ENCODE data around the gene POU6F2. TPM values are rescaled to one million over a fixed set of nuclear protein-coding genes. Genes with fewer than 3 reads are reported as not detected.

Gene POU6F2
- total and polyA plus RNA-seq, 9 of the 15 experiments (the other 6 are each of a cell fraction or from before 2014, with no cell fraction given), result 0.29 to 1.5 (median 0.96) TPM

DNA sequence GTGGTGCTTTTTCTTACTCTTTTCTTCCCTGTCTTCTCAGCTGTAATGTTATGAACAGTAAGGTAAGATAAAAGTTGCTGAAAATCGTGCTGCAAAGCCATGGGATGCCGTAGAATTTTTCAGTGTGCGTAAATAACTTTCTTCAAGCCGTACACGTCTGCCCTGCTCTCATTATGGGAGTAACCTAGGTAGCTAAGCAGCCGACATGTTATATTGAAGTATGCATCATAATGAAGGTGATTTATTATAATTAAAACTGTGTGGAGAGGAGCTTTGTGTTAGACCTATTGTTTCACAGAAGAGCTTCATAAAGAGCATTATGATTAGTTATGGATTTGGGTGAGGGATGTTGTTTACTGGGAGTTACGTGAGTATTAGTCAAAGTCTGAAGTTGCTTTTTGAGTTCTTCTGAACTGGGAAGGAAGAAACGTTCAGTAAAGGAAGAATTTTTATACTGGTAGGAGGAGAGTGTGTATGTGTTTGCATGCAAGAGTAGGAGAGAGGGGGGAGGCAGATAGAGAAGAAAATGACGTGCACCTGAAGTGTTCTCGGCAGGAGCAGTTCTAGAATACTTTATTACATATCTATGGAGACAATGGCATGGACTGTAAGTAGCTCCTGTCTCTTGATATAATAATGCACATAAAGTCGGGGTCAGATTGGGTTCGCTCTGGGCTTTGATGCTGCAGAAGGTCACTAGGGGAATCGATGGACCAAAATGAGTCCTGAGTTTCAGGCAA, 56.3 kb downstream of the POU6F2 start (continued):
- no peak for TF ChIP-seq AFF1 (IDR thresholded peaks at IDR 0.05; ENCODE audit: low read depth in 1 of 2, partially characterized antibody in 2 of 2)
- TF ChIP-seq ZNF695 (CRISPR knock-in tag; IDR thresholded peaks at IDR 0.05), result no peak
- no peak for TF ChIP-seq ZNF589 (CRISPR knock-in tag; IDR thresholded peaks at IDR 0.05; ENCODE audit: low read depth)
- no peak for TF ChIP-seq POLR2B (IDR thresholded peaks at IDR 0.05; ENCODE audit: low read depth, partially characterized antibody)
- TF ChIP-seq PYGO2 (tag; IDR thresholded peaks at IDR 0.05), result no peak
- TF ChIP-seq, protein P1, sequence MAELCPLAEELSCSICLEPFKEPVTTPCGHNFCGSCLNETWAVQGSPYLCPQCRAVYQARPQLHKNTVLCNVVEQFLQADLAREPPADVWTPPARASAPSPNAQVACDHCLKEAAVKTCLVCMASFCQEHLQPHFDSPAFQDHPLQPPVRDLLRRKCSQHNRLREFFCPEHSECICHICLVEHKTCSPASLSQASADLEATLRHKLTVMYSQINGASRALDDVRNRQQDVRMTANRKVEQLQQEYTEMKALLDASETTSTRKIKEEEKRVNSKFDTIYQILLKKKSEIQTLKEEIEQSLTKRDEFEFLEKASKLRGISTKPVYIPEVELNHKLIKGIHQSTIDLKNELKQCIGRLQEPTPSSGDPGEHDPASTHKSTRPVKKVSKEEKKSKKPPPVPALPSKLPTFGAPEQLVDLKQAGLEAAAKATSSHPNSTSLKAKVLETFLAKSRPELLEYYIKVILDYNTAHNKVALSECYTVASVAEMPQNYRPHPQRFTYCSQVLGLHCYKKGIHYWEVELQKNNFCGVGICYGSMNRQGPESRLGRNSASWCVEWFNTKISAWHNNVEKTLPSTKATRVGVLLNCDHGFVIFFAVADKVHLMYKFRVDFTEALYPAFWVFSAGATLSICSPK (IDR thresholded peaks at IDR 0.05; ENCODE audit: borderline replicate concordance), result no peak
- TF ChIP-seq CBX1 (IDR thresholded peaks at IDR 0.05; ENCODE audit: low read depth), result no peak
- TF ChIP-seq, protein P2, sequence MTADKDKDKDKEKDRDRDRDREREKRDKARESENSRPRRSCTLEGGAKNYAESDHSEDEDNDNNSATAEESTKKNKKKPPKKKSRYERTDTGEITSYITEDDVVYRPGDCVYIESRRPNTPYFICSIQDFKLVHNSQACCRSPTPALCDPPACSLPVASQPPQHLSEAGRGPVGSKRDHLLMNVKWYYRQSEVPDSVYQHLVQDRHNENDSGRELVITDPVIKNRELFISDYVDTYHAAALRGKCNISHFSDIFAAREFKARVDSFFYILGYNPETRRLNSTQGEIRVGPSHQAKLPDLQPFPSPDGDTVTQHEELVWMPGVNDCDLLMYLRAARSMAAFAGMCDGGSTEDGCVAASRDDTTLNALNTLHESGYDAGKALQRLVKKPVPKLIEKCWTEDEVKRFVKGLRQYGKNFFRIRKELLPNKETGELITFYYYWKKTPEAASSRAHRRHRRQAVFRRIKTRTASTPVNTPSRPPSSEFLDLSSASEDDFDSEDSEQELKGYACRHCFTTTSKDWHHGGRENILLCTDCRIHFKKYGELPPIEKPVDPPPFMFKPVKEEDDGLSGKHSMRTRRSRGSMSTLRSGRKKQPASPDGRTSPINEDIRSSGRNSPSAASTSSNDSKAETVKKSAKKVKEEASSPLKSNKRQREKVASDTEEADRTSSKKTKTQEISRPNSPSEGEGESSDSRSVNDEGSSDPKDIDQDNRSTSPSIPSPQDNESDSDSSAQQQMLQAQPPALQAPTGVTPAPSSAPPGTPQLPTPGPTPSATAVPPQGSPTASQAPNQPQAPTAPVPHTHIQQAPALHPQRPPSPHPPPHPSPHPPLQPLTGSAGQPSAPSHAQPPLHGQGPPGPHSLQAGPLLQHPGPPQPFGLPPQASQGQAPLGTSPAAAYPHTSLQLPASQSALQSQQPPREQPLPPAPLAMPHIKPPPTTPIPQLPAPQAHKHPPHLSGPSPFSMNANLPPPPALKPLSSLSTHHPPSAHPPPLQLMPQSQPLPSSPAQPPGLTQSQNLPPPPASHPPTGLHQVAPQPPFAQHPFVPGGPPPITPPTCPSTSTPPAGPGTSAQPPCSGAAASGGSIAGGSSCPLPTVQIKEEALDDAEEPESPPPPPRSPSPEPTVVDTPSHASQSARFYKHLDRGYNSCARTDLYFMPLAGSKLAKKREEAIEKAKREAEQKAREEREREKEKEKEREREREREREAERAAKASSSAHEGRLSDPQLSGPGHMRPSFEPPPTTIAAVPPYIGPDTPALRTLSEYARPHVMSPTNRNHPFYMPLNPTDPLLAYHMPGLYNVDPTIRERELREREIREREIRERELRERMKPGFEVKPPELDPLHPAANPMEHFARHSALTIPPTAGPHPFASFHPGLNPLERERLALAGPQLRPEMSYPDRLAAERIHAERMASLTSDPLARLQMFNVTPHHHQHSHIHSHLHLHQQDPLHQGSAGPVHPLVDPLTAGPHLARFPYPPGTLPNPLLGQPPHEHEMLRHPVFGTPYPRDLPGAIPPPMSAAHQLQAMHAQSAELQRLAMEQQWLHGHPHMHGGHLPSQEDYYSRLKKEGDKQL (CRISPR knock-in tag; IDR thresholded peaks at IDR 0.05; ENCODE audit: borderline replicate concordance), result no peak
- TF ChIP-seq CC2D1A (IDR thresholded peaks at IDR 0.05), result no peak
- no peak for TF ChIP-seq MTA1 (IDR thresholded peaks at IDR 0.05; ENCODE audit: borderline replicate concordance)
- TF ChIP-seq RBM25 (IDR thresholded peaks at IDR 0.05; ENCODE audit: low read depth, low read length, severe bottlenecking), result no peak
- TF ChIP-seq, protein P3, sequence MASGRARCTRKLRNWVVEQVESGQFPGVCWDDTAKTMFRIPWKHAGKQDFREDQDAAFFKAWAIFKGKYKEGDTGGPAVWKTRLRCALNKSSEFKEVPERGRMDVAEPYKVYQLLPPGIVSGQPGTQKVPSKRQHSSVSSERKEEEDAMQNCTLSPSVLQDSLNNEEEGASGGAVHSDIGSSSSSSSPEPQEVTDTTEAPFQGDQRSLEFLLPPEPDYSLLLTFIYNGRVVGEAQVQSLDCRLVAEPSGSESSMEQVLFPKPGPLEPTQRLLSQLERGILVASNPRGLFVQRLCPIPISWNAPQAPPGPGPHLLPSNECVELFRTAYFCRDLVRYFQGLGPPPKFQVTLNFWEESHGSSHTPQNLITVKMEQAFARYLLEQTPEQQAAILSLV (tag; IDR thresholded peaks at IDR 0.05), result no peak
- TF ChIP-seq CBX2 (IDR thresholded peaks at IDR 0.05; ENCODE audit: insufficient read depth, low read length, poor library complexity, severe bottlenecking), result no peak
